Activated CD4-positive, alpha-beta T cell treated with anti-CD3 and anti-CD28 coated beads for 24 hours (primary cell): ENCODE results near the gene BATF2.
"Not testable (repeated sequence)": the region's sequence is repeated elsewhere in the genome, so short reads cannot be mapped to it uniquely, and the experiment has no call there.

Experiments used
- DNase-seq, 2 donors: peaks; one replicate each; pipeline ENCODE4 v3.0.0-alpha.2; 2020; ENCODE audit warnings: low read depth in 2 of 2

Gene BATF2

GRCh38 chr11:64996710-64997380 is at the start of gene BATF2:
Gene BATF2 (minus strand): TSS chr11:64996971. CDS start chr11:64996914, 57 bp downstream.
- no peak for DNase-seq

DNA sequence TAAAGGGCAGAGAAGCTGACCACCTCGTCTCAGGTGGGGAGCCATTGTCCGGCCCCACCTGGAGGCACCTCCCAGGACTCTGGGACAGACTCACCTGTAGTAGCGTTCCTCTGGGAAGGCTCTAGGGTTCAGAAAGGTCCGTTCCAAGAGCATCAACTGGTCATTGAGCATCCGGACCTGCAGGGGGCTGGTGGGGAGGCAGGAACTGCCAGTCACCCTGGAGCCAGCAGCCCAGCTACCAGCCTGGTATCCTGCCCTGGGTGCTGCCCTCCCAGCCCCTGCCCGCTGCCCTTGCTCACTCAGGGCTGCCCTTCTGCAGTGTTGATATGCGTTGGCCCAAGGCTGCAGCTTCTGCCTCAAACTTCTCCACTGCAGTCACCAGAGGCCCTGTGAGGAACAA is 49.0 kb upstream of the BATF2 start:
- DNase-seq = no peak

GRCh38 chr11:65045061-65045460 is 48.3 kb upstream of the BATF2 start:
- no peak for DNase-seq

- no peak for DNase-seq
Observed at GRCh38 chr11:65043881-65044501, 47.2 kb upstream of the BATF2 start.

DNA sequence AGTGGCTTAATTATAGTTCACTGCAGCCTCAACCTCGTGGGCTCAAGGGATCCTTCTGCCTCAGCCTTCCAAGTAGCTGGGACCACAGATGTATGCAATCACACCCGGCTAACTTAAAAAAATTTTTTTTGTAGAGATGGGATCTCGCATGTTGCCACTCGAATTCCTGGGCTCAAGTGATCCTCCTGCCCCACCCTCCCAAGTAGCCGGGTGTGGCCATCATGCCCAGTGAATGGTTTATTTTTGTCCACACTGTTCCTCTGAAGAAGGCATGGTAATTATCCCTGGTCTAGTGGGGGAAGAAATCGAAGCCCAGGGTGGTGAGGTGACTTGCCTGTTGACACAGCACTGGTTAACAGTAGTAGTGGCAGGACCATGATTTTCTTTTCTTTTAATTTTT is 46.1 kb upstream of the BATF2 start:
- no peak for DNase-seq

DNA sequence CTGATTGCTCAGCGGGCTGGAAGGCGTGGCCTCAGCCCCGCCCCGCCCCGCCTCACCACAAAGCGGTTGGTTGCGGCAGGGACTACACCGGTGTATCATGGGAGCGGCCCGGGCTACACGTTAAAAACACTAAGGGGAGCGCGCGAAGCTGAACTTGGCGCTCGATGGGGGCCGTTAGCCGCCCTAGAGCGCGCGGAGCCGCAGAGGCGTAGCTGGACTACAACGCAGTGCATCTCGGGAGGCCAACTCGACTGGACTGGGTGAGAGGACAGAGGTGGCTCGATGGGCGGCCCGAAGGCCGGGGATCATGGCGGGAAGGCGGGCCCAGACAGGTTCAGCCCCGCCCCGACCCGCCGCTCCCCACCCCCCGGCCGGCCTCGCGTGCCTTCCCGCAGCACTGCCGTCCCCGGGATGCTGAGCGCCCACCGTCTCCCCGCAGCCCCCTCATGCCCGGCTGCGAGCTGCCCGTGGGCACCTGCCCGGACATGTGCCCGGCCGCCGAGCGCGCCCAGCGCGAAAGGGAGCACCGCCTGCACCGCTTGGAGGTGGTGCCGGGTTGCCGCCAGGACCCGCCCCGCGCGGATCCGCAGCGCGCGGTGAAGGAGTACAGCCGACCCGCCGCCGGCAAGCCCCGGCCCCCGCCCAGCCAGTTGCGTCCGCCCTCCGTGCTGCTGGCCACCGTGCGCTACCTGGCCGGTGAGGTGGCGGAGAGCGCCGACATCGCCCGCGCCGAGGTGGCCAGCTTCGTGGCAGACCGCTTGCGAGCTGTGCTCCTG is 44.3 kb upstream of the BATF2 start, which contains the start of gene SAC3D1:
Gene SAC3D1 (plus strand): TSS at position 364 of the 776 bp plus-strand sequence. CDS start 83 bp downstream, at position 447.
- peak; percentile 76 to 79 for DNase-seq

DNA sequence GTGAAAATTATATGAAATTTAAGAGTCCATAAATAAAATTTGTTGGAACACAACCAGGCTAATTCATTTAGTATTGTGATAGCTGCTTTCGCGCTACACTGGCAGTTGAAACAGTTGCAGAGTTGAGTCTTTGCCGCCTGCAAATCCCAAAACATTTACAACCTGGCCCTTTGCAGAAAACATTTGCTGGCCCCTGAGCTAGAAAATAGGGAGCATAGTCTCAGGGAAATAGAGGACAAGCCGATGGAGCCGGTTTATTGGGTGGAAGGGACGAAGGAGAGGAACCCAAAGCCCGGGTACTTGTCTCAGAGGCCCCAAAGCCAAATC is 43.7 kb upstream of the BATF2 start:
- no peak for DNase-seq

DNA sequence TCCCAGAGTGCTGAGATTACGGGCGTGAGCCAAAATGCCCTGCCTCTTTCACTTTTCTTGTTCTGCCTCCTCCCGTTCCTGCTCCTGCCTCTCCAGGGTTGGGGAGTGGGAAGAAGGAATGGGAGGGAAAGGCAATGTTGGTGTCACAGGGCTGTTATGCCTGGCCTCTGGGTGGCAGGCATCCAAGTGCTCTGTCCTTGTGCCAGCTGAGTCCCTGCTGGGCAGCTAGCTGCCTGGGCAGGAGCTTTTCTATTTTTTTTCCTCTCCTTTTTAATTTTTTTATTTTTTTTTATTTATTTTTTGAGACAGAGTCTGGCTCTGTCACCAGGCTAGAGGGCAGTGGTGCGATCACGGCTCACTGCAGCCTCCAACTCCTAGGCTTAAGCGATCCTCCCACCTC is 40.2 kb upstream of the BATF2 start:
- DNase-seq = no peak

GRCh38 chr11:65035579-65035978 is 38.8 kb upstream of the BATF2 start:
- no peak for DNase-seq

DNA sequence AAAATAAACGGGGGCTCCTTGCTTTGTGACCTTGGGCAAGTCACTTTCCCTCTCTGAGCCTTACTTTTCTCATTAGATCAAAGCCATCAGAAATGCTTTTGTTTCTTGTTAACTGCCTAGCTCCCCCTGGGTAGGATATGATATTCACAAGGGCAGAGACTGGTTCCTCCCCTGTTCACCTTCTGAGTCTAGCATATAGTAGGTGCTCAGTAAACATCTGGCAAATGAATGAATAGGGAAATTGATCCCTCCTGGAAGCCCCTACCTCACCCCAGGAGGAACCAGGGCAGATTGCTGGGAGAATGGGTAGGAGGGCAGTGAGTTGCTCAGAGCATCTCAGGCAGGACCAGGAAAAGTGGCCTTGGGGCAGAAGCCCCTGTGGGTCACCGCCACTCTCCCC is 37.7 kb upstream of the BATF2 start:
- DNase-seq = no peak

DNA sequence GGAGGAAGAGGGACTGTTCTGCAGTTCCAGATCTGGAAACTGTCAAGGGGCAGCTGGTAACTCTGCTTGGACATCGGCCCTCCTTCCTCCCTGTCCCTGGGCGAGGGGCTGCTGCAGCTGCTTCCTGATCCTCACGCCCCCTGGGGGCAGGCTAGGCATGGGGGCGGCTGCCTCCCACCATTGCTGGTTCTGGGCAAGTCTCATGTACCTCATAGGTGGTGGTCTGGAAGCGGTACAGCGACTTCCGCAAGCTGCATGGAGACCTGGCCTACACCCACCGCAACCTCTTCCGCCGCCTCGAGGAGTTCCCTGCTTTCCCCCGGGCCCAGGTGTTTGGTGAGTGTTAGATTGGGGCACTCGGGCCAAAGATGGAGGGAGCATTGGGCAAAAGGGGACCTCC is 35.4 kb upstream of the BATF2 start:
- DNase-seq = no peak

- peak; percentile 81 to 88 for DNase-seq
Observed at GRCh38 chr11:65027213-65028067, 30.7 kb upstream of the BATF2 start, which contains the start of gene SNX15. Gene SNX15 (plus strand): TSS chr11:65027439. CDS start chr11:65027538, 99 bp downstream.

- DNase-seq = no peak
Observed at GRCh38 chr11:65026810-65027209, 30.0 kb upstream of the BATF2 start.

DNA sequence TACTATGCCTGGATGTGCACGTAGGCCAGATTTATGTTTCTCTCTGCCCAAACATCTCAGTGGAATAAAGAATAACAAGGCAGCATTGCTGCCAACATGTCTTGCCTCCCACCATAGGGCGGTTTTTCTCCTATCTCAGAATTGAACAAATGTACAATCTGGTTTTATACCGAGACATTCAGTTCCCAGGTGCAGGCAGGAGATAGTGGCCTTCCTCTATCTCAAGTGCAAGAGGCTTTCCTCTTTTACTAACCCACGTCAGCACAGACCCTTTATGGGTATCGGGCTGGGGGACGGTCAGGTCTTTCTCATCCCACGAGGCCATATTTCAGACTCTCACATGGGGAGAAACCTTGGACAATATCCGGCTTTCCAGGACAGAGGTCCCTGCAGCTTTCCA is 26.7 kb upstream of the BATF2 start:
- DNase-seq = not testable (repeated sequence)

GRCh38 chr11:65021509-65021908 is 24.7 kb upstream of the BATF2 start:
- DNase-seq = no peak

- DNase-seq = no peak
Observed at GRCh38 chr11:65021003-65021402, 24.2 kb upstream of the BATF2 start.

- DNase-seq = no peak
Observed at GRCh38 chr11:65019824-65020223, 23.1 kb upstream of the BATF2 start.

- DNase-seq = no peak
Observed at GRCh38 chr11:65017937-65018336, 21.2 kb upstream of the BATF2 start.

GRCh38 chr11:65016705-65017104 is 19.9 kb upstream of the BATF2 start:
- no peak for DNase-seq

DNA sequence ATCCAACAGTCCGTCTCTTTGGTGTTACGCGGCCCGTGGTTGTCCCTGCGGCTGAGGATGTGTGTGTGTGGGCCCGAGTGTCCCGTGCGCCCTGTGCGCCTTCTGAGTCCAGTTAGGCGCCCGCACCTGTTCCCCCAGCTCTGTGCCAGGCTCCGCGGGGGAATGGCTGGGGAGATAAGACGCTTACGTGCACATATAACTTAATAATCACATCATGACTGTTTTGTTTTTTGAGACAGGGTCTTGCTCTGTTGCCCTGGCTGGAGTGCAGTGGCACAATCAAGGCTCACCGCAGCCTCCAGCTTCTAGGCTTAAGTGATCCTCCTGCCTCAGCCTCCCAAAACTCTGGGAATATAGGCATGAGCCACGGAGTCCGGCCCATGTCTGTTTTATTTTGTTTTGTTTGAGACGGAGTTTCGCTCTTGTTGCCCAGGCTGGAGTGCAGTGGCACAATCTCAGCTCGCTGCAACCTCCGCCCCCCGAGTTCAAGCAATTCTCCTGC is 18.0 kb upstream of the BATF2 start:
- peak in 1 of 2 donors; percentile 13 for DNase-seq

- peak; percentile 73 to 77 for DNase-seq
Observed at GRCh38 chr11:65013888-65014725, 17.3 kb upstream of the BATF2 start, which contains the start of gene ARL2. Gene ARL2 (plus strand): TSS chr11:65014160. CDS start chr11:65014208, 48 bp downstream.
